ENCODE data around the gene PKN3. TPM values are rescaled to one million over a fixed set of nuclear protein-coding genes. Genes with fewer than 3 reads are reported as not detected.

The PKN3 gene
- total and polyA plus RNA-seq, 5 donors: 4.7 to 8.7 (median 7.3) TPM

- no peaks in the 10 kb centered on the region for H3K9me3 ChIP-seq (ENCODE audit: control insufficient read depth, low read length)
- H3K4me3 ChIP-seq (ENCODE audit: low read length): peak overlapping the region; percentile 70
- H3K27me3 ChIP-seq (ENCODE audit: control insufficient read depth, insufficient read depth): no peaks in the 10 kb centered on the region
- peaks cover 3% of the 10 kb centered on the region for H3K4me1 ChIP-seq (ENCODE audit: control insufficient read depth, insufficient read depth, low read length)
- peak; percentile 45 to 81 (median 69) for DNase-seq
- peak; percentile 49 to 58 for ATAC-seq
- intact Hi-C loops (cut with DNase I): no loop called here
- 8% methylated on average over 21 of the region's 21 CpGs for WGBS
- peak overlapping the region; percentile 59 for H3K27ac ChIP-seq (ENCODE audit: low read length)
Observed at GRCh38 chr9:128683340-128684064, 18.8 kb upstream of the PKN3 start.

- H3K27me3 ChIP-seq (ENCODE audit: control insufficient read depth, insufficient read depth): no peaks in the 10 kb centered on the region
- WGBS: 0% methylated on average over 3 of the region's 3 CpGs
- intact Hi-C loops (cut with DNase I): no loop called here
- peak overlapping the region; percentile 59 for H3K27ac ChIP-seq (ENCODE audit: low read length)
- no peak for DNase-seq
- peaks cover 3% of the 10 kb centered on the region for H3K4me1 ChIP-seq (ENCODE audit: control insufficient read depth, insufficient read depth, low read length)
- no peaks in the 10 kb centered on the region for H3K9me3 ChIP-seq (ENCODE audit: control insufficient read depth, low read length)
- ATAC-seq: no peak
- peak overlapping the region; percentile 70 for H3K4me3 ChIP-seq (ENCODE audit: low read length)
Observed at GRCh38 chr9:128684065-128684324, 18.3 kb upstream of the PKN3 start.

GRCh38 chr9:128684325-128685199, 17.7 kb upstream of the PKN3 start:
- no peaks in the 10 kb centered on the region for H3K27me3 ChIP-seq (ENCODE audit: control insufficient read depth, insufficient read depth)
- peak; percentile 78 to 89 (median 83) for DNase-seq
- 10% methylated on average over 15 of the region's 15 CpGs for WGBS
- peak overlapping the region; percentile 59 for H3K27ac ChIP-seq (ENCODE audit: low read length)
- peaks cover 3% of the 10 kb centered on the region for H3K4me1 ChIP-seq (ENCODE audit: control insufficient read depth, insufficient read depth, low read length)
- peak; percentile 65 to 67 for ATAC-seq
- intact Hi-C loops (cut with DNase I): no loop called here
- peak overlapping the region; percentile 70 for H3K4me3 ChIP-seq (ENCODE audit: low read length)
- H3K9me3 ChIP-seq (ENCODE audit: control insufficient read depth, low read length): no peaks in the 10 kb centered on the region

- no peak for DNase-seq
- no peak overlapping the region for H3K27ac ChIP-seq (ENCODE audit: low read length)
- intact Hi-C loops (cut with DNase I): no loop called here
- no peaks in the 10 kb centered on the region for H3K9me3 ChIP-seq (ENCODE audit: control insufficient read depth, low read length)
- WGBS: 79% methylated on average over 17 of the region's 17 CpGs
- no peaks in the 10 kb centered on the region for H3K27me3 ChIP-seq (ENCODE audit: control insufficient read depth, insufficient read depth)
- no peak for ATAC-seq
- no peak overlapping the region for H3K4me3 ChIP-seq (ENCODE audit: low read length)
- H3K4me1 ChIP-seq (ENCODE audit: control insufficient read depth, insufficient read depth, low read length): peaks cover 3% of the 10 kb centered on the region
Observed at GRCh38 chr9:128685636-128686489, 16.4 kb upstream of the PKN3 start.

GRCh38 chr9:128687453-128687852, 14.8 kb upstream of the PKN3 start:
- ATAC-seq (no peak), DNase-seq (no peak)
- WGBS: 95% methylated on average over 4 of the region's 4 CpGs
- no peak overlapping the region for H3K27ac ChIP-seq (ENCODE audit: low read length)
- H3K9me3 ChIP-seq (ENCODE audit: control insufficient read depth, low read length): no peaks in the 10 kb centered on the region
- intact Hi-C loops (cut with DNase I): no loop called here
- H3K4me1 ChIP-seq (ENCODE audit: control insufficient read depth, insufficient read depth, low read length): peaks cover 3% of the 10 kb centered on the region
- H3K27me3 ChIP-seq (ENCODE audit: control insufficient read depth, insufficient read depth): no peaks in the 10 kb centered on the region
- no peak overlapping the region for H3K4me3 ChIP-seq (ENCODE audit: low read length)

- intact Hi-C loops (cut with DNase I): no loop called here
- WGBS: 2% methylated on average over 93 of the region's 93 CpGs
- H3K27me3 ChIP-seq (ENCODE audit: control insufficient read depth, insufficient read depth): no peaks in the 10 kb centered on the region
- no peaks in the 10 kb centered on the region for H3K9me3 ChIP-seq (ENCODE audit: control insufficient read depth, low read length)
- peak within 1 kb of the TSS; percentile 90 for H3K27ac ChIP-seq (ENCODE audit: low read length)
- H3K4me1 ChIP-seq (ENCODE audit: control insufficient read depth, insufficient read depth, low read length): peaks cover 3% of the 10 kb centered on the region
- DNase-seq: peak; percentile 97 to 99 (median 99)
- ATAC-seq: peak; percentile 95 to 97
- peak within 1 kb of the TSS; percentile 99 for H3K4me3 ChIP-seq (ENCODE audit: low read length)
Observed at GRCh38 chr9:128688501-128689292, 13.6 kb upstream of the PKN3 start, which contains the start of gene SET. TSS of gene SET (plus strand) at chr9:128689222. CDS start at chr9:128689583, 361 bp downstream.

- Histone ChIP-seq H3K4me1 (ENCODE audit: control insufficient read depth, insufficient read depth, low read length) (peaks cover 3% of the 10 kb centered on the region), H3K27ac (ENCODE audit: low read length) (peak overlapping the region; percentile 90), H3K9me3 (ENCODE audit: control insufficient read depth, low read length) (no peaks in the 10 kb centered on the region), H3K4me3 (ENCODE audit: low read length) (peak overlapping the region; percentile 99), H3K27me3 (ENCODE audit: control insufficient read depth, insufficient read depth) (no peaks in the 10 kb centered on the region)
- peak; percentile 65 to 87 (median 86) for DNase-seq
- ATAC-seq: peak in 1 of 2 donors; percentile 14
- intact Hi-C loops (cut with DNase I): no loop called here
- under 1% methylated on average over 80 of the region's 80 CpGs for WGBS
Observed at GRCh38 chr9:128689293-128689774, 13.0 kb upstream of the PKN3 start.

GRCh38 chr9:128689820-128690683, 12.3 kb upstream of the PKN3 start:
- peak overlapping the region; percentile 99 for H3K4me3 ChIP-seq (ENCODE audit: low read length)
- no peaks in the 10 kb centered on the region for H3K4me1 ChIP-seq (ENCODE audit: control insufficient read depth, insufficient read depth, low read length)
- no peak for ATAC-seq
- H3K27ac ChIP-seq (ENCODE audit: low read length): no peak overlapping the region
- H3K9me3 ChIP-seq (ENCODE audit: control insufficient read depth, low read length): no peaks in the 10 kb centered on the region
- intact Hi-C loops (cut with DNase I): loop anchor here in 1 of 4 donors (10.0 kb wide), 1 partner anchor 315 kb away; the partner anchor contains the start of gene URM1
- peak; percentile 39 to 73 (median 71) for DNase-seq
- under 1% methylated on average over 82 of the region's 83 CpGs for WGBS
- H3K27me3 ChIP-seq (ENCODE audit: control insufficient read depth, insufficient read depth): no peaks in the 10 kb centered on the region

GRCh38 chr9:128690684-128691034, 11.6 kb upstream of the PKN3 start:
- no peaks in the 10 kb centered on the region for H3K27me3 ChIP-seq (ENCODE audit: control insufficient read depth, insufficient read depth)
- intact Hi-C loops (cut with DNase I): loop anchor here in 1 of 4 donors (10.0 kb wide), 1 partner anchor 316 kb away; the partner anchor contains the start of gene URM1
- no peaks in the 10 kb centered on the region for H3K9me3 ChIP-seq (ENCODE audit: control insufficient read depth, low read length)
- ATAC-seq: no peak
- no peaks in the 10 kb centered on the region for H3K4me1 ChIP-seq (ENCODE audit: control insufficient read depth, insufficient read depth, low read length)
- no peak overlapping the region for H3K27ac ChIP-seq (ENCODE audit: low read length)
- 11% methylated on average over 5 of the region's 5 CpGs for whole genome bisulfite sequencing
- H3K4me3 ChIP-seq (ENCODE audit: low read length): peak overlapping the region; percentile 99
- DNase-seq: no peak
